Measurements from ENCODE around the gene LCE1D. TPM values are rescaled to one million over a fixed set of nuclear protein-coding genes. Genes with fewer than 3 reads are reported as not detected.

LCE1D gene
- not detected in 2 replicates for total RNA-seq

GRCh38 chr1:152796421-152796820 is at the start of gene LCE1D:
Gene LCE1D, plus strand, starts transcription at chr1:152796721. Its CDS starts 1,074 bp downstream, at chr1:152797795.
- CTCF ChIA-PET = no interaction called here
- no peaks in the 10 kb centered on the region for H3K36me3 Mint-ChIP-seq (ENCODE audit: low read depth)
- H3K4me1 Mint-ChIP-seq = no peaks in the 10 kb centered on the region
- no peak for TF ChIP-seq CTCF (IDR thresholded peaks at IDR 0.05)
- POLR2A ChIA-PET = no interaction called here
- DNase-seq (no peak), ATAC-seq (ENCODE audit: low read depth) (no peak)
- H3K27me3 Mint-ChIP-seq = peaks cover 6% of the 10 kb centered on the region
- no peak within 1 kb of the TSS for H3K4me3 Mint-ChIP-seq
- intact Hi-C loops (cut with micrococcal nuclease) = no loop called here
- H3K27ac Mint-ChIP-seq = no peak within 1 kb of the TSS
- H3K9me3 Mint-ChIP-seq = no peaks in the 10 kb centered on the region

- intact Hi-C loops (cut with micrococcal nuclease) = no loop called here
- ChIA-PET CTCF (no interaction called here), POLR2A (no interaction called here)
- ATAC-seq (ENCODE audit: low read depth) (no peak), DNase-seq (no peak)
- Mint-ChIP-seq H3K4me3 (no peak overlapping the region), H3K27me3 (peaks cover 13% of the 10 kb centered on the region), H3K4me1 (no peaks in the 10 kb centered on the region), H3K36me3 (ENCODE audit: low read depth) (no peaks in the 10 kb centered on the region), H3K27ac (no peak overlapping the region), H3K9me3 (no peaks in the 10 kb centered on the region)
- no peak for TF ChIP-seq CTCF (IDR thresholded peaks at IDR 0.05)
Observed at GRCh38 chr1:152747831-152748230, 48.7 kb upstream of the LCE1D start.

GRCh38 chr1:152752225-152752624 is 44.3 kb upstream of the LCE1D start:
- no peak overlapping the region for H3K4me3 Mint-ChIP-seq
- no peaks in the 10 kb centered on the region for H3K4me1 Mint-ChIP-seq
- ATAC-seq (ENCODE audit: low read depth) (no peak), DNase-seq (no peak)
- CTCF ChIA-PET = no interaction called here
- no peak for TF ChIP-seq CTCF (IDR thresholded peaks at IDR 0.05)
- peaks cover 3% of the 10 kb centered on the region for H3K9me3 Mint-ChIP-seq
- intact Hi-C loops (cut with micrococcal nuclease) = no loop called here
- no peak overlapping the region for H3K27ac Mint-ChIP-seq
- H3K27me3 Mint-ChIP-seq = peaks cover 20% of the 10 kb centered on the region
- POLR2A ChIA-PET = no interaction called here
- H3K36me3 Mint-ChIP-seq (ENCODE audit: low read depth) = no peaks in the 10 kb centered on the region

GRCh38 chr1:152753586-152753985 is 42.9 kb upstream of the LCE1D start:
- ATAC-seq (ENCODE audit: low read depth) = no peak
- no peak for TF ChIP-seq CTCF (IDR thresholded peaks at IDR 0.05)
- Mint-ChIP-seq H3K4me1 (no peaks in the 10 kb centered on the region), H3K9me3 (peaks cover 3% of the 10 kb centered on the region), H3K27me3 (peaks cover 18% of the 10 kb centered on the region), H3K27ac (no peak overlapping the region), H3K36me3 (ENCODE audit: low read depth) (no peaks in the 10 kb centered on the region), H3K4me3 (no peak overlapping the region)
- CTCF ChIA-PET = no interaction called here
- no peak for DNase-seq
- intact Hi-C loops (cut with micrococcal nuclease) = no loop called here
- POLR2A ChIA-PET = no interaction called here

GRCh38 chr1:152756872-152757271 is 39.6 kb upstream of the LCE1D start:
- POLR2A ChIA-PET = no interaction called here
- peaks cover 3% of the 10 kb centered on the region for H3K9me3 Mint-ChIP-seq
- TF ChIP-seq CTCF (IDR thresholded peaks at IDR 0.05) = no peak
- no peak for DNase-seq
- H3K4me3 Mint-ChIP-seq = no peak overlapping the region
- H3K36me3 Mint-ChIP-seq (ENCODE audit: low read depth) = no peaks in the 10 kb centered on the region
- H3K27me3 Mint-ChIP-seq = peaks cover 19% of the 10 kb centered on the region
- CTCF ChIA-PET = no interaction called here
- ATAC-seq (ENCODE audit: low read depth) = no peak
- intact Hi-C loops (cut with micrococcal nuclease) = no loop called here
- H3K27ac Mint-ChIP-seq = no peak overlapping the region
- no peaks in the 10 kb centered on the region for H3K4me1 Mint-ChIP-seq
